ENCODE measurements around the gene ROBO4. TPM values are rescaled to one million over a fixed set of nuclear protein-coding genes. Genes with fewer than 3 reads are reported as not detected.

ROBO4 gene
- total RNA-seq, 1 donor from 2014 or later: 0.25 TPM

DNA sequence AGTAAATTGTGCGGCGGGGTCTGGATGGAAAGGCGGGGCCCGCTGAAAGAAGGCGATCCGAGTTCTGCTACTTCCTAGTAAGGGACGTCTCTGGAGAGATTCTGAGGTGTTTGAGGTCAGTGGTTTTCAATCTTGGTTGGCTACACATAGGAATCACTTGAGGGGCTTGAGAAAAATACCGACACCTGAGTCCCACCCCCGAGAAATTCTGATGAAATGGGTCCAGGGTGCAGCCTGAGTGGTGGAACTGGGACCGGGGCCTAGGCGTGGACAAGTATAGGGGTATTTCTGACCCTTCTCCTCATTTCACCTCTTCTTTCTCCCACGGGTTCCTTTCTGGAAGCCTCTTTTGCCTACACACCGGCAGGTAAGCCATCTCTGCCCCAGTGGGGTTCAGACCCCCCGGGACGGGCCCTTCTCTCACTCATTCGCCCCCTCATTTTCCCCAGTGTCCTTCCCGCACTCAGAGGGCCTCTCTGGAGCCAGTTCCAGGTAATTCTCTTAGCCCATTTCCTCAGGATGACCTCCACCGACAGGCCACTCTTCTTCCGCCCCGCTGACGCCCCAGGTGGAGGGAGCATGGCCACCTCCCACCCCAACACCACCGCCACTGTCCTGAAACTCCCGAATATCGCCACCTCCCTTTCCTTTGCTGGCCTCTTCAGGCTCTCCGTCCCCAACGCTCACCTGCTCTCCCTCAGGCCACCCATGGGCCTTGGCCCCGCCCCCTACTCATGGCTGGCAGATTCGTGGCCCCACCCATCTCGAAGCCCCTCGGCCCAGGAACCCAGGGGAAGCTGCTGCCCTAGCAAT is 20.6 kb downstream of the ROBO4 start:
- peak overlapping the region; percentile 98 for H3K27ac Mint-ChIP-seq (ENCODE audit: unreplicated experiment)
- no peaks in the 10 kb centered on the region for H3K4me1 Mint-ChIP-seq (ENCODE audit: low read depth, unreplicated experiment)
- H3K4me3 Mint-ChIP-seq (ENCODE audit: unreplicated experiment): peak overlapping the region; percentile 88
- FAIRE-seq (no peak), DNase-seq (ENCODE audit: low read depth) (no peak)
- Histone ChIP-seq H3K9ac (ENCODE audit: low read length) (peak overlapping the region; percentile 89), H3K9me3 (ENCODE audit: insufficient read depth, low read depth, low read length) (no peaks in the 10 kb centered on the region), H3K36me3 (ENCODE audit: insufficient read depth, low read length) (no peaks in the 10 kb centered on the region), H3K4me3 (ENCODE audit: insufficient read depth, low read depth, low read length) (peak overlapping the region; percentile 71), H3K4me1 (ENCODE audit: insufficient read depth, low read length) (peaks cover 10% of the 10 kb centered on the region), H4K20me1 (ENCODE audit: insufficient read depth, low read length) (no peaks in the 10 kb centered on the region), H3K4me2 (ENCODE audit: low read length) (peak overlapping the region; percentile 95), H3K27me3 (ENCODE audit: insufficient read depth, low read length) (peaks cover 11% of the 10 kb centered on the region), H2AFZ (ENCODE audit: low read depth, low read length) (peak overlapping the region; percentile 93), H3K27ac (ENCODE audit: low read depth, low read length) (peak overlapping the region; percentile 96), H3K79me2 (ENCODE audit: insufficient read depth, low read length) (no peaks in the 10 kb centered on the region)
- H3K9me3 Mint-ChIP-seq (ENCODE audit: unreplicated experiment): peaks cover 2% of the 10 kb centered on the region
- H3K36me3 Mint-ChIP-seq (ENCODE audit: low read depth, unreplicated experiment): no peaks in the 10 kb centered on the region
- TF ChIP-seq EZH2 (IDR thresholded peaks at IDR 0.05; ENCODE audit: insufficient read depth, low read length): no peak
- no peak for TF ChIP-seq CTCF (IDR thresholded peaks at IDR 0.05; ENCODE audit: insufficient read depth, low read depth, low read length)
- H3K27me3 Mint-ChIP-seq (ENCODE audit: low read depth, unreplicated experiment): peaks cover 48% of the 10 kb centered on the region

DNA sequence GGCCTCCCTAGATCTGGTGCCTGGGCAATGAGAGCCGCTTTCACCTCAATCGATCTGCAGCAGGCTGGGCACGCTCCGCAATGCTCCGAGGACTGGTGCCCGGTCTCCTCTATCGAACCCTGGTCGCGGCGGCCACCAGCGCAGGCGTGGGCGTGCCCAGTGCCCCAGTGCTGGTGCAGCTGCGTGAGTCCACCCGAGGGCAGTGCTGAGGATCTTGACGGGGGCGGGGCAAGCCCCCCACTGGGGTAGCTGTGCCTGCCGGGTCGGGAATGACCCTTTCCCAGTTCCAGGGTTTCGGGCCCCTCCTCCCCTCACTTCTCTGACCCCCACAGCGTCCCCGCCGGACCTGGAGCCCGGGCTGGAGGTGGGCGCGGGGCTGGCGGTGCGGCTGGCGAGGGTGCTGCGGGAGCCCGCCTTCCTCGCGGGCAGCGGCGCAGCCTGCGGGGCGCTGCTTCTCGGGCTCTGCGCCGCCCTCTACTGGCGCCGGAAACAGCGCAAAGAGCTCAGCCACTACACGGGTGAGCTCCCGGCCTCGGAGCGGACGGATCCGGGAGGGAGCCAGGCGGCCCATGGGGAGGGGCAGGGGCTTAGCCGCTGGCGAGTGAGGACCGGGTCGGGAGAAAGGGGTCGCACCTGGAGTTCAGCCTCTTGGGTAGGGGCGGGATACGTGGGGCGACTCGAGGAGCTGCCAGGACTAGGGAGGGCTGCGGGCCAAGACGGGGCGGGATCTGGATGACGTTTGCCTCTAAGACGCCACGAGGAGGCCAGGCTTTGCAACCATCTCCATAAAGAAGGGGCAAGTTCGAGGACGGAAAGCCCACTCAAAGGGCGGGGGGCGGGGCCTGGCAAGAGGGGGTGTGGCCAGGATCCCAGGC is 21.5 kb downstream of the ROBO4 start:
- Mint-ChIP-seq H3K27me3 (ENCODE audit: low read depth, unreplicated experiment) (peaks cover 57% of the 10 kb centered on the region), H3K4me3 (ENCODE audit: unreplicated experiment) (peak overlapping the region; percentile 88), H3K4me1 (ENCODE audit: low read depth, unreplicated experiment) (no peaks in the 10 kb centered on the region), H3K36me3 (ENCODE audit: low read depth, unreplicated experiment) (no peaks in the 10 kb centered on the region), H3K27ac (ENCODE audit: unreplicated experiment) (peak overlapping the region; percentile 98), H3K9me3 (ENCODE audit: unreplicated experiment) (peaks cover 2% of the 10 kb centered on the region)
- Histone ChIP-seq H2AFZ (ENCODE audit: low read depth, low read length) (peak overlapping the region; percentile 93), H3K4me2 (ENCODE audit: low read length) (peak overlapping the region; percentile 95), H3K9ac (ENCODE audit: low read length) (peak overlapping the region; percentile 89), H3K9me3 (ENCODE audit: insufficient read depth, low read depth, low read length) (no peaks in the 10 kb centered on the region), H4K20me1 (ENCODE audit: insufficient read depth, low read length) (no peaks in the 10 kb centered on the region), H3K79me2 (ENCODE audit: insufficient read depth, low read length) (no peaks in the 10 kb centered on the region), H3K27ac (ENCODE audit: low read depth, low read length) (peak overlapping the region; percentile 96), H3K27me3 (ENCODE audit: insufficient read depth, low read length) (peaks cover 19% of the 10 kb centered on the region), H3K4me3 (ENCODE audit: insufficient read depth, low read depth, low read length) (peak overlapping the region; percentile 71), H3K4me1 (ENCODE audit: insufficient read depth, low read length) (peaks cover 10% of the 10 kb centered on the region), H3K36me3 (ENCODE audit: insufficient read depth, low read length) (no peaks in the 10 kb centered on the region)
- FAIRE-seq: peak; percentile 32
- peak; percentile 88 for DNase-seq (ENCODE audit: low read depth)
- TF ChIP-seq CTCF (IDR thresholded peaks at IDR 0.05; ENCODE audit: insufficient read depth, low read depth, low read length) (peak; percentile 26), EZH2 (IDR thresholded peaks at IDR 0.05; ENCODE audit: insufficient read depth, low read length) (no peak)
